HUES6 (cell line): Measurements from ENCODE around the gene CARD11.

Experiments used
- H3K27ac ChIP-seq: 2 replicates; pipeline ENCODE4 v1.7.0; 2013; ENCODE audit warnings: low read depth, mild to moderate bottlenecking, low read length, inconsistent platforms
- H3K27me3 ChIP-seq: 2 replicates; pipeline ENCODE4 v1.6.1; 2013; ENCODE audit warnings: low read length; ENCODE audit not compliant: control insufficient read depth, insufficient read depth
- H3K36me3 ChIP-seq: 2 replicates; pipeline ENCODE4 v1.6.1; 2013; ENCODE audit warnings: low read length; ENCODE audit not compliant: control insufficient read depth, insufficient read depth
- H3K4me1 ChIP-seq: 2 replicates; pipeline ENCODE4 v1.6.1; 2013; ENCODE audit warnings: low read length; ENCODE audit not compliant: control insufficient read depth, insufficient read depth
- H3K4me3 ChIP-seq: 2 replicates; pipeline ENCODE4 v1.5.1; 2013; ENCODE audit warnings: low read depth, low read length
- H3K9ac ChIP-seq: one replicate; pipeline ENCODE4 v1.6.1; 2013; ENCODE audit warnings: mild to moderate bottlenecking, low read length
- H3K9me3 ChIP-seq: 2 replicates; pipeline ENCODE4 v1.6.1; 2013; ENCODE audit warnings: low read depth, low read length; ENCODE audit not compliant: control insufficient read depth, insufficient read depth

CARD11 gene

GRCh38 chr7:3076163-3076562, 32.5 kb upstream of the CARD11 start:
- Histone ChIP-seq H3K9me3 (peaks cover 14% of the 10 kb centered on the region), H3K4me3 (no peak overlapping the region), H3K4me1 (no peaks in the 10 kb centered on the region), H3K27ac (no peak overlapping the region), H3K9ac (no peak overlapping the region), H3K36me3 (no peaks in the 10 kb centered on the region), H3K27me3 (no peaks in the 10 kb centered on the region)

- Histone ChIP-seq H3K27me3 (no peaks in the 10 kb centered on the region), H3K9me3 (peaks cover 18% of the 10 kb centered on the region), H3K4me3 (no peak overlapping the region), H3K9ac (no peak overlapping the region), H3K27ac (no peak overlapping the region), H3K4me1 (no peaks in the 10 kb centered on the region), H3K36me3 (no peaks in the 10 kb centered on the region)
Observed at GRCh38 chr7:3075441-3075840, 31.8 kb upstream of the CARD11 start.

GRCh38 chr7:3074459-3074821, 30.8 kb upstream of the CARD11 start:
- peaks cover 18% of the 10 kb centered on the region for H3K9me3 ChIP-seq
- H3K9ac ChIP-seq: no peak overlapping the region
- H3K36me3 ChIP-seq: no peaks in the 10 kb centered on the region
- 0 out of 2 replicates have a peak, but pooled peaks cover 4% of the 10 kb centered on the region for H3K4me1 ChIP-seq
- no peaks in the 10 kb centered on the region for H3K27me3 ChIP-seq
- no peak overlapping the region for H3K4me3 ChIP-seq
- no peak overlapping the region for H3K27ac ChIP-seq

DNA sequence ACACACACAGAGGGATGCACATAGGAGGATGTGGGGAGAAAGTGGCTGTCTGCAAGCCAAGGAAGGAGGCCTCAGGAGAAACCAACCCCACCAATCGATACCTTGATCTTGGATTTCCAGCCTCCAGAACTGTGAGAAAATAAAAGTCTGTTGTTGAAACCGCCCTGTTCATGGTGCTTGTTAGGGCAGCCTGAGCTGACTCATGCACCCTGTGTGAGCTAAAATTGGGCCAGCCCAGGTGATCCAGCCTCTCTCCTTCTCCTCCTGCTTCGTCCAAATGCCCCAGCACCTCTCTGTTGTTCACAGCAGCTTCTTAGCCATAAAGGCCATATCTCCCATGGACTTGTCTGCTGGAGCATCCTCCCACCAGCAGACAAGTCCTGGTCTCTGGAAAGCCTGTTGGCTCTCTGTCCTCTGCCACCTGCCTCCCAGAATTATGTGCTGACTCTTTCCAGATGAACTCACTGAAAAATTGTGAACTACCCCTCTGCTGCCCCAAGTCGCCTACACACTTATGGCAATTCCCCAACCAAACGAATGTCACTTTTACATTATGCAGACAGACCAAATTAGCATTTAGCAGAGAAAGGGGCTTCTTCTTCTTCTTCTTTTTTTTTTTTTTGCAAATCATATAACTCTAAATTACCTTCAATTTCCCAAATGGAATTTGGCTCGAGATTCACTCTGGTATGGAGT, 30.2 kb upstream of the CARD11 start:
- Histone ChIP-seq H3K4me3 (no peak overlapping the region), H3K36me3 (no peaks in the 10 kb centered on the region), H3K9me3 (peaks cover 18% of the 10 kb centered on the region), H3K27me3 (no peaks in the 10 kb centered on the region), H3K9ac (no peak overlapping the region), H3K27ac (no peak overlapping the region), H3K4me1 (0 out of 2 replicates have a peak, but pooled peaks cover 6% of the 10 kb centered on the region)

DNA sequence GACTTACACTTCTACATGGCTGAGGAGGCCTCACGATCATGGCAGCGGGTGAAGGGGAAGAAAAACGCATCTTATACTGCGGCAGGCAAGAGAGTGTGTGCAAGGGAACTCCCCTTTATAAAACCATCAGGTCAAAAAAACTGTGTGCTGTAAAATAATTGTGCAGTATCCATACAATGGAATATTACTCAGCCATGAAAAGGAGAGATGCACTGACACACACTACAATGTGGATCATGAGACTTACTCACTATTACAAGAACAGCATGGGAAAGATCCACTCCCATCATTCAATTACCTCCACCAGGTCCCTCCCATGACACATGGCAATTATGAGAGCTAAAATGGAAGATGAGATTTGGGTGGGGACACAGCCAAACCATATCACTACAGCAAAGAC, 27.2 kb upstream of the CARD11 start:
- no peak overlapping the region for H3K27ac ChIP-seq
- no peaks in the 10 kb centered on the region for H3K36me3 ChIP-seq
- H3K4me3 ChIP-seq: no peak overlapping the region
- 0 out of 2 replicates have a peak, but pooled peaks cover 6% of the 10 kb centered on the region for H3K4me1 ChIP-seq
- no peaks in the 10 kb centered on the region for H3K27me3 ChIP-seq
- H3K9ac ChIP-seq: no peak overlapping the region
- peaks cover 13% of the 10 kb centered on the region for H3K9me3 ChIP-seq

DNA sequence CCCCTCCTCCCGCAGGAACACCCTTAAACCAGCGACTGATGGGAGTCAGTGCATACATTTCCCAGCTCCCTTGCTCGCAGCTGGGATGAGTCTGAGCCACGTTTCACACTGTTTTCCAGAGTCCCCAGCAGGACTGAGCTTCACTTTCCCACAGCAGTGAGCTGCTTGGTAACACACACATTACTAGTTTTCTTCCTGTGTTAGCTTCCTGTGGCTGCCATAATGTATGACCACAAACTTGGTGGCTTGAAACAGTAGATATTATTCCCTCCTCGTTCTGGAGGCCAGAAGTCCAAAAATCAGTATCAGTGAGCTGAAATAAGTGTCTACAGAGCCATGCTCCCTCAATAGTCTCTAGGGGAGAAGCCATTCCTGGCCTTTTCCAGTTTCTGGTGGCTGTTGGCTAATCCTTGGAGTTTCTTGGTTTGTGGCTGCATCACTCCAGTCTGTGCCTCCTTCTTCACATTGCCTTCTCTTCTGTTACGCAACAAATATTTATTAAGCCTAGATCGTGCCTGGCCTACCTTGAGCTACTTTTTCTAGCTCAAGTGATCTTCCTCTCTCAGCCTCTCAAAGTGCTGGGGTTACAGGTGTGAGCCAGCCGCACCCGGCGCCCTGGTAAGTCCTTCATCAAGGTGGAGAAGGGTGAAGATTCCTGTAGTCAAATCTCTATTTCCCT, 26.2 kb upstream of the CARD11 start:
- Histone ChIP-seq H3K4me1 (0 out of 2 replicates have a peak, but pooled peaks cover 6% of the 10 kb centered on the region), H3K9ac (no peak overlapping the region)

GRCh38 chr7:3068530-3068929, 24.9 kb upstream of the CARD11 start:
- no peaks in the 10 kb centered on the region for H3K27me3 ChIP-seq
- H3K9ac ChIP-seq: no peak overlapping the region
- peaks cover 7% of the 10 kb centered on the region; the same call in 1 of the 2 replicates for H3K9me3 ChIP-seq
- no peaks in the 10 kb centered on the region for H3K36me3 ChIP-seq
- H3K4me3 ChIP-seq: no peak overlapping the region
- no peak overlapping the region for H3K27ac ChIP-seq
- H3K4me1 ChIP-seq: 0 out of 2 replicates have a peak, but pooled peaks cover 6% of the 10 kb centered on the region

More for the DNA sequence above, 26.2 kb upstream of the CARD11 start:
- H3K27me3 ChIP-seq: no peaks in the 10 kb centered on the region
- H3K4me3 ChIP-seq: no peak overlapping the region
- peaks cover 7% of the 10 kb centered on the region; the same call in 1 of the 2 replicates for H3K9me3 ChIP-seq
- no peaks in the 10 kb centered on the region for H3K36me3 ChIP-seq
- H3K27ac ChIP-seq: no peak overlapping the region

- H3K27me3 ChIP-seq: no peaks in the 10 kb centered on the region
- H3K9ac ChIP-seq: no peak overlapping the region
- no peaks in the 10 kb centered on the region for H3K36me3 ChIP-seq
- H3K4me1 ChIP-seq: 0 out of 2 replicates have a peak, but pooled peaks cover 6% of the 10 kb centered on the region
- no peak overlapping the region for H3K4me3 ChIP-seq
- no peak overlapping the region for H3K27ac ChIP-seq
- H3K9me3 ChIP-seq: peaks cover 7% of the 10 kb centered on the region; the same call in 1 of the 2 replicates
Observed at GRCh38 chr7:3067606-3068380, 24.1 kb upstream of the CARD11 start.

GRCh38 chr7:3067193-3067592, 23.5 kb upstream of the CARD11 start:
- Histone ChIP-seq H3K27ac (no peak overlapping the region), H3K9me3 (peaks cover 7% of the 10 kb centered on the region; the same call in 1 of the 2 replicates), H3K4me1 (0 out of 2 replicates have a peak, but pooled peaks cover 6% of the 10 kb centered on the region), H3K36me3 (no peaks in the 10 kb centered on the region), H3K27me3 (no peaks in the 10 kb centered on the region), H3K9ac (no peak overlapping the region), H3K4me3 (no peak overlapping the region)

GRCh38 chr7:3066506-3066905, 22.8 kb upstream of the CARD11 start:
- no peak overlapping the region for H3K4me3 ChIP-seq
- H3K9ac ChIP-seq: no peak overlapping the region
- H3K4me1 ChIP-seq: 0 out of 2 replicates have a peak, but pooled peaks cover 6% of the 10 kb centered on the region
- H3K9me3 ChIP-seq: peaks cover 7% of the 10 kb centered on the region; the same call in 1 of the 2 replicates
- no peak overlapping the region for H3K27ac ChIP-seq
- no peaks in the 10 kb centered on the region for H3K27me3 ChIP-seq
- H3K36me3 ChIP-seq: no peaks in the 10 kb centered on the region
